Choroid plexus epithelial cell (primary cell): ENCODE results near the gene STARD13.

ENCODE experiments used
- DNase-seq: peaks from one replicate; pipeline ENCODE4 v3.0.0-alpha.2; 2010; ENCODE audit warnings: low read depth
- H3K4me3 ChIP-seq: 2 replicates; pipeline ENCODE4 v1.5.1; 2011; ENCODE audit warnings: low read depth, mild to moderate bottlenecking, control low read depth, low read length, moderate library complexity
- CTCF ChIP-seq: conservative IDR thresholded peaks from 2 replicates; pipeline ENCODE4 v1.5.1; 2011; ENCODE audit warnings: low read depth, mild to moderate bottlenecking, control low read depth, inconsistent platforms, low read length, moderate library complexity

Gene STARD13

GRCh38 chr13:33310245-33311038, 24.9 kb upstream of the STARD13 start:
- DNase-seq = no peak
- TF ChIP-seq CTCF = no peak
- H3K4me3 ChIP-seq = no peak overlapping the region

GRCh38 chr13:33308863-33309262, 23.3 kb upstream of the STARD13 start:
- H3K4me3 ChIP-seq = no peak overlapping the region
- no peak for TF ChIP-seq CTCF
- no peak for DNase-seq

GRCh38 chr13:33307843-33308242, 22.3 kb upstream of the STARD13 start:
- H3K4me3 ChIP-seq = no peak overlapping the region
- no peak for DNase-seq
- no peak for TF ChIP-seq CTCF

- DNase-seq = peak; percentile 86
- no peak overlapping the region for H3K4me3 ChIP-seq
- no peak for TF ChIP-seq CTCF
Measured at GRCh38 chr13:33303855-33304597, 18.5 kb upstream of the STARD13 start.

- TF ChIP-seq CTCF = no peak
- H3K4me3 ChIP-seq = no peak overlapping the region
- DNase-seq = no peak
Measured at GRCh38 chr13:33299626-33300025, 14.1 kb upstream of the STARD13 start.

GRCh38 chr13:33296793-33297425, 11.4 kb upstream of the STARD13 start:
- TF ChIP-seq CTCF = no peak
- no peak for DNase-seq

More at GRCh38 chr13:33296793-33297425, 11.4 kb upstream of the STARD13 start:
- H3K4me3 ChIP-seq = no peak overlapping the region
